ENCODE data around the gene ACY1. TPM values are rescaled to one million over a fixed set of nuclear protein-coding genes. Genes with fewer than 3 reads are reported as not detected.

Gene ACY1
- polyA plus RNA-seq, 1 donor (not counting 4 experiments of a cell fraction or from before 2014, with no cell fraction given) = 71.8 TPM

- peaks cover 37% of the 10 kb centered on the region for H3K4me1 ChIP-seq (ENCODE audit: control insufficient read depth, extremely low read depth, insufficient read depth, low read length)
Measured at GRCh38 chr3:52036222-52036694, 52.9 kb downstream of the ACY1 start.

GRCh38 chr3:52036829-52037228 lies 53.5 kb downstream of the ACY1 start:
- Histone ChIP-seq H4K20me1 (ENCODE audit: control insufficient read depth, extremely low read depth, insufficient read depth, low read length) (no peaks in the 10 kb centered on the region), H3K9me3 (ENCODE audit: control insufficient read depth, low read depth, low read length) (peaks cover 3% of the 10 kb centered on the region), H3K9ac (ENCODE audit: control insufficient read depth, extremely low read depth, insufficient read depth, low read length) (no peak overlapping the region), H3K79me2 (ENCODE audit: control insufficient read depth, insufficient read depth, low read length) (no peaks in the 10 kb centered on the region), H2AFZ (ENCODE audit: control insufficient read depth, low read length) (no peak overlapping the region), H3K9me1 (ENCODE audit: control insufficient read depth, extremely low read depth, insufficient read depth, low read length) (no peaks in the 10 kb centered on the region), H3K4me2 (ENCODE audit: control insufficient read depth, extremely low read depth, insufficient read depth, low read depth, low read length) (no peak overlapping the region), H3K4me1 (ENCODE audit: control insufficient read depth, extremely low read depth, insufficient read depth, low read length) (peaks cover 36% of the 10 kb centered on the region), H3K27ac (ENCODE audit: control insufficient read depth, insufficient read depth, low read length) (no peak overlapping the region), H3K36me3 (ENCODE audit: control insufficient read depth in 2 of 2, extremely low read depth in 1 of 2, insufficient read depth in 2 of 2, low read length in 2 of 2) (no peaks in the 10 kb centered on the region), H3K4me3 (ENCODE audit: control insufficient read depth in 2 of 3, extremely low read depth in 1 of 3, insufficient read depth in 2 of 3, low read depth in 1 of 3, low read length in 3 of 3) (no peak overlapping the region), H3K27me3 (ENCODE audit: control insufficient read depth, extremely low read depth, insufficient read depth, low read length) (no peaks in the 10 kb centered on the region)
- TF ChIP-seq CTCF (optimal IDR thresholded peaks at IDR 0.05 in 1 of 3, IDR thresholded peaks at IDR 0.05 in 1 of 3, conservative IDR thresholded peaks at IDR 0.05 in 1 of 3; ENCODE audit: extremely low read depth in 1 of 3, insufficient read depth in 2 of 3, low read length in 3 of 3) (peak in 1 of 3 experiments; percentile 2), EZH2 (IDR thresholded peaks at IDR 0.05; ENCODE audit: low read length) (no peak)
- FAIRE-seq = peak; percentile 13
- DNase-seq (ENCODE audit: low read depth, low spot score) = no peak
- dilution Hi-C loops (cut with MboI; ENCODE audit: extremely low pct_ligation_motif_present, low sequenced_read_pairs) = no loop called here

More at GRCh38 chr3:52036222-52036694, 52.9 kb downstream of the ACY1 start:
- peak; percentile 34 for FAIRE-seq
- no peaks in the 10 kb centered on the region for H3K79me2 ChIP-seq (ENCODE audit: control insufficient read depth, insufficient read depth, low read length)
- H2AFZ ChIP-seq (ENCODE audit: control insufficient read depth, low read length) = no peak overlapping the region
- H3K27me3 ChIP-seq (ENCODE audit: control insufficient read depth, extremely low read depth, insufficient read depth, low read length) = no peaks in the 10 kb centered on the region
- dilution Hi-C loops (cut with MboI; ENCODE audit: extremely low pct_ligation_motif_present, low sequenced_read_pairs) = no loop called here
- no peak for DNase-seq (ENCODE audit: low read depth, low spot score)
- H3K9me3 ChIP-seq (ENCODE audit: control insufficient read depth, low read depth, low read length) = peaks cover 3% of the 10 kb centered on the region
- H3K36me3 ChIP-seq (ENCODE audit: control insufficient read depth in 2 of 2, extremely low read depth in 1 of 2, insufficient read depth in 2 of 2, low read length in 2 of 2) = no peaks in the 10 kb centered on the region
- H3K9me1 ChIP-seq (ENCODE audit: control insufficient read depth, extremely low read depth, insufficient read depth, low read length) = no peaks in the 10 kb centered on the region
- H4K20me1 ChIP-seq (ENCODE audit: control insufficient read depth, extremely low read depth, insufficient read depth, low read length) = no peaks in the 10 kb centered on the region
- H3K4me2 ChIP-seq (ENCODE audit: control insufficient read depth, extremely low read depth, insufficient read depth, low read depth, low read length) = no peak overlapping the region
- no peak for TF ChIP-seq EZH2 (IDR thresholded peaks at IDR 0.05; ENCODE audit: low read length)
- no peak for TF ChIP-seq CTCF (optimal IDR thresholded peaks at IDR 0.05 in 1 of 3, IDR thresholded peaks at IDR 0.05 in 1 of 3, conservative IDR thresholded peaks at IDR 0.05 in 1 of 3; ENCODE audit: extremely low read depth in 1 of 3, insufficient read depth in 2 of 3, low read length in 3 of 3)
- H3K27ac ChIP-seq (ENCODE audit: control insufficient read depth, insufficient read depth, low read length) = no peak overlapping the region
- no peak overlapping the region for H3K9ac ChIP-seq (ENCODE audit: control insufficient read depth, extremely low read depth, insufficient read depth, low read length)
- H3K4me3 ChIP-seq (ENCODE audit: control insufficient read depth in 2 of 3, extremely low read depth in 1 of 3, insufficient read depth in 2 of 3, low read depth in 1 of 3, low read length in 3 of 3) = no peak overlapping the region
